WTC11 (cell line): Measurements from ENCODE around the gene DALRD3.

ENCODE experiments used
- NR1H2 ChIP-seq: sonication (generic); formaldehyde crosslinking; IDR thresholded peaks from 2 replicates; pipeline ENCODE4 v1.9.0; 2021; ENCODE audit warnings: mild to moderate bottlenecking, moderate library complexity, missing genetic modification reagents
- TEAD1 ChIP-seq: sonication (generic); formaldehyde crosslinking; IDR thresholded peaks from 2 replicates; pipeline ENCODE4 v1.8.0; 2022; ENCODE audit warnings: mild to moderate bottlenecking, missing genetic modification reagents
- ZNF671 ChIP-seq: fragments of 250-450 bp; sonication (Bioruptor Pico); IDR thresholded peaks from 2 replicates; pipeline ENCODE4 v1.8.0; 2021; ENCODE audit warnings: mild to moderate bottlenecking
- TF ChIP-seq, protein P1 (sequence below): fragments of 200-600 bp; IDR thresholded peaks from 2 replicates; pipeline ENCODE4 v1.8.0; 2022; ENCODE audit warnings: antibody characterized with exemption
- TF ChIP-seq, protein P2 (sequence below): sonication (generic); formaldehyde crosslinking; conservative IDR thresholded peaks from 2 replicates; pipeline ENCODE4 v1.8.1; 2023; ENCODE audit warnings: mild to moderate bottlenecking, low read depth, missing genetic modification reagents, moderate library complexity
- TF ChIP-seq, protein P3 (sequence below): sonication (generic); formaldehyde crosslinking; IDR thresholded peaks from 2 replicates; pipeline ENCODE4 v1.8.0; 2022; ENCODE audit warnings: mild to moderate bottlenecking, missing genetic modification reagents

DNA sequence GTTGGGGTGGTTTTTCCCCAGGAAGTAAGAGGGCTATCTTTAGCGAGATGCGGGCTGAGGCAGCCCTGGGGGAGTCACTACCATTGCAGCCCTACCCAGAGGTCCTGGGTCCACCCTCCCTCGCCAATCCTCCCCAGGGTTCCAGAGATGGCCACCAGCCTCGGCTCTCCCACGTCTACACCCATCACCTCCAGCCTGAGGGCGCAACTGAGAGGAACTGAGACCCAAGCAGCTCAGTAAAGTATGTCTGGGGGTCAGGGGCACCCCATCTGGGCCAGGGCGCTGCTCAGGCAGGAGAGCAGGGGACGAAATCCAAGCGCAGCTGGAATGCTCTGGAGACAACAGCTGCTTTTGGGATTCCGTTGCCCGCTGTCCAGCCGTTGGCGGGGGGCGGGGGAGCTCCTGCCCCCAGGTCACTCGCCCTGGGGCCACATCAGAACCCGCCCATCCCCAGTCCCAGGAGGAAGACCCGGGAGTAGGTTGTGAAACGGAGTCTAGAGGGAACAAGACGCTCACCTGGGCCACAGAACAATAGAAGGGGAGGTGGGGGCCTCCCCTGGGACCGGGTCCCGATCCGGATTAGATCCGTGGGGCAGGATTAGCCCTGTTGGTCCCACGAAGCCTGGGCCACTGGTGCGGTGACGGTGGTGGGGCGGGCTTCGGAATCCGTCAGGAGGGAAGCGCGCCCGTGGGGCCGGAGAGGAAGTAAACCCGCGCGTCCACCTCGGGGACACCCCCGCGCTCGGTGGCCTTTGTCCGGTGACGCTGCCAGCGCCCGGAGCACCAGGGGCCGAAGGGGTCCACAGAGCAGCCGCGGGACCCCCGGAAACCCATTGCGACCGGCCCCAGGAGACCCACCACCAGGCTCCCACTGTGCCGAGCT, 2.2 kb upstream of the DALRD3 start:
- TF ChIP-seq, protein P1, sequence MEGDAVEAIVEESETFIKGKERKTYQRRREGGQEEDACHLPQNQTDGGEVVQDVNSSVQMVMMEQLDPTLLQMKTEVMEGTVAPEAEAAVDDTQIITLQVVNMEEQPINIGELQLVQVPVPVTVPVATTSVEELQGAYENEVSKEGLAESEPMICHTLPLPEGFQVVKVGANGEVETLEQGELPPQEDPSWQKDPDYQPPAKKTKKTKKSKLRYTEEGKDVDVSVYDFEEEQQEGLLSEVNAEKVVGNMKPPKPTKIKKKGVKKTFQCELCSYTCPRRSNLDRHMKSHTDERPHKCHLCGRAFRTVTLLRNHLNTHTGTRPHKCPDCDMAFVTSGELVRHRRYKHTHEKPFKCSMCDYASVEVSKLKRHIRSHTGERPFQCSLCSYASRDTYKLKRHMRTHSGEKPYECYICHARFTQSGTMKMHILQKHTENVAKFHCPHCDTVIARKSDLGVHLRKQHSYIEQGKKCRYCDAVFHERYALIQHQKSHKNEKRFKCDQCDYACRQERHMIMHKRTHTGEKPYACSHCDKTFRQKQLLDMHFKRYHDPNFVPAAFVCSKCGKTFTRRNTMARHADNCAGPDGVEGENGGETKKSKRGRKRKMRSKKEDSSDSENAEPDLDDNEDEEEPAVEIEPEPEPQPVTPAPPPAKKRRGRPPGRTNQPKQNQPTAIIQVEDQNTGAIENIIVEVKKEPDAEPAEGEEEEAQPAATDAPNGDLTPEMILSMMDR, result no peak
- TF ChIP-seq TEAD1 (CRISPR knock-in tag) (no peak), ZNF671 (no peak), NR1H2 (CRISPR knock-in tag) (no peak)
- TF ChIP-seq, protein P2, sequence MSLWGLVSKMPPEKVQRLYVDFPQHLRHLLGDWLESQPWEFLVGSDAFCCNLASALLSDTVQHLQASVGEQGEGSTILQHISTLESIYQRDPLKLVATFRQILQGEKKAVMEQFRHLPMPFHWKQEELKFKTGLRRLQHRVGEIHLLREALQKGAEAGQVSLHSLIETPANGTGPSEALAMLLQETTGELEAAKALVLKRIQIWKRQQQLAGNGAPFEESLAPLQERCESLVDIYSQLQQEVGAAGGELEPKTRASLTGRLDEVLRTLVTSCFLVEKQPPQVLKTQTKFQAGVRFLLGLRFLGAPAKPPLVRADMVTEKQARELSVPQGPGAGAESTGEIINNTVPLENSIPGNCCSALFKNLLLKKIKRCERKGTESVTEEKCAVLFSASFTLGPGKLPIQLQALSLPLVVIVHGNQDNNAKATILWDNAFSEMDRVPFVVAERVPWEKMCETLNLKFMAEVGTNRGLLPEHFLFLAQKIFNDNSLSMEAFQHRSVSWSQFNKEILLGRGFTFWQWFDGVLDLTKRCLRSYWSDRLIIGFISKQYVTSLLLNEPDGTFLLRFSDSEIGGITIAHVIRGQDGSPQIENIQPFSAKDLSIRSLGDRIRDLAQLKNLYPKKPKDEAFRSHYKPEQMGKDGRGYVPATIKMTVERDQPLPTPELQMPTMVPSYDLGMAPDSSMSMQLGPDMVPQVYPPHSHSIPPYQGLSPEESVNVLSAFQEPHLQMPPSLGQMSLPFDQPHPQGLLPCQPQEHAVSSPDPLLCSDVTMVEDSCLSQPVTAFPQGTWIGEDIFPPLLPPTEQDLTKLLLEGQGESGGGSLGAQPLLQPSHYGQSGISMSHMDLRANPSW (CRISPR knock-in tag), result no peak
- TF ChIP-seq, protein P3, sequence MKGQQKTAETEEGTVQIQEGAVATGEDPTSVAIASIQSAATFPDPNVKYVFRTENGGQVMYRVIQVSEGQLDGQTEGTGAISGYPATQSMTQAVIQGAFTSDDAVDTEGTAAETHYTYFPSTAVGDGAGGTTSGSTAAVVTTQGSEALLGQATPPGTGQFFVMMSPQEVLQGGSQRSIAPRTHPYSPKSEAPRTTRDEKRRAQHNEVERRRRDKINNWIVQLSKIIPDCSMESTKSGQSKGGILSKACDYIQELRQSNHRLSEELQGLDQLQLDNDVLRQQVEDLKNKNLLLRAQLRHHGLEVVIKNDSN, result no peak
